Kidney capillary endothelial cell (primary cell): ENCODE measurements around the gene AGTPBP1.

Source experiments
- DNase-seq: peaks from one replicate; pipeline ENCODE4 v3.0.0-alpha.2; 2018; ENCODE audit warnings: low spot score

The AGTPBP1 gene

GRCh38 chr9:85534340-85534739 is 207.4 kb downstream of the AGTPBP1 start:
- DNase-seq, result no peak

- DNase-seq, result no peak
Observed at GRCh38 chr9:85533538-85533937, 208.2 kb downstream of the AGTPBP1 start.

GRCh38 chr9:85530721-85531120 is 211.0 kb downstream of the AGTPBP1 start:
- DNase-seq, result no peak

- DNase-seq, result no peak
Observed at GRCh38 chr9:85528607-85529006, 213.1 kb downstream of the AGTPBP1 start.

GRCh38 chr9:85528142-85528541 is 213.6 kb downstream of the AGTPBP1 start:
- DNase-seq, result no peak

- peak; percentile 79 for DNase-seq
Observed at GRCh38 chr9:85527331-85528020, 214.3 kb downstream of the AGTPBP1 start.

GRCh38 chr9:85524531-85524930 is 217.2 kb downstream of the AGTPBP1 start:
- no peak for DNase-seq

GRCh38 chr9:85523202-85523601 is 218.6 kb downstream of the AGTPBP1 start:
- DNase-seq, result no peak

GRCh38 chr9:85522459-85523092 is 219.2 kb downstream of the AGTPBP1 start:
- DNase-seq, result peak; percentile 13

GRCh38 chr9:85521371-85522197 is 220.2 kb downstream of the AGTPBP1 start:
- DNase-seq, result no peak

GRCh38 chr9:85516976-85517637 is 224.6 kb downstream of the AGTPBP1 start:
- no peak for DNase-seq

- no peak for DNase-seq
Observed at GRCh38 chr9:85516455-85516854, 225.3 kb downstream of the AGTPBP1 start.

- DNase-seq, result no peak
Observed at GRCh38 chr9:85515021-85515420, 226.7 kb downstream of the AGTPBP1 start.

GRCh38 chr9:85514256-85514655 is 227.5 kb downstream of the AGTPBP1 start:
- DNase-seq, result no peak

GRCh38 chr9:85511746-85512145 is 230.0 kb downstream of the AGTPBP1 start:
- no peak for DNase-seq

GRCh38 chr9:85510830-85511504 is 230.8 kb downstream of the AGTPBP1 start:
- no peak for DNase-seq

GRCh38 chr9:85508616-85509015 is 233.1 kb downstream of the AGTPBP1 start:
- DNase-seq, result no peak

GRCh38 chr9:85505612-85506011 is 236.1 kb downstream of the AGTPBP1 start:
- no peak for DNase-seq

GRCh38 chr9:85502815-85503655 is 238.7 kb downstream of the AGTPBP1 start:
- no peak for DNase-seq

GRCh38 chr9:85501882-85502281 is 239.9 kb downstream of the AGTPBP1 start:
- DNase-seq, result no peak

GRCh38 chr9:85501456-85501855 is 240.3 kb downstream of the AGTPBP1 start:
- DNase-seq, result no peak
